Measurements from ENCODE around the gene IFI44. TPM values are rescaled to one million over a fixed set of nuclear protein-coding genes. Genes with fewer than 3 reads are reported as not detected.

Gene IFI44
- total and polyA plus RNA-seq, 2 of the 8 experiments (the other 6 are each of a cell fraction or from before 2014, with no cell fraction given), result not detected

GRCh38 chr1:78620666-78621065 is 29.0 kb upstream of the IFI44 start (continued):
- TF ChIP-seq KDM1A (IDR thresholded peaks at IDR 0.05; ENCODE audit: borderline replicate concordance, low read length) (no peak), CEBPB (IDR thresholded peaks at IDR 0.05; ENCODE audit: low read depth, low read length) (no peak), GABPA (IDR thresholded peaks at IDR 0.05; ENCODE audit: borderline replicate concordance, insufficient read depth, low read length) (no peak), POU5F1 (IDR thresholded peaks at IDR 0.05; ENCODE audit: low read depth, low read length) (no peak), KDM5A (IDR thresholded peaks at IDR 0.05; ENCODE audit: low read length) (no peak)
